GM21526 (cell line): ENCODE results near the gene SETD7.

Experiments
- ATAC-seq: cut with Tn5 transposase; IDR thresholded peaks from one replicate; pipeline ENCODE4 v1.9.1; 2021; ENCODE audit warnings: moderate library complexity; ENCODE audit not compliant: unreplicated experiment, low FRiP score

The SETD7 gene

GRCh38 chr4:139575072-139575471 lies 19.1 kb upstream of the SETD7 start:
- no peak for ATAC-seq

- ATAC-seq, result no peak
Observed at GRCh38 chr4:139574641-139575040, 18.6 kb upstream of the SETD7 start.

GRCh38 chr4:139568206-139568955 lies 12.4 kb upstream of the SETD7 start:
- no peak for ATAC-seq

- no peak for ATAC-seq
Observed at GRCh38 chr4:139567159-139567870, 11.3 kb upstream of the SETD7 start.

GRCh38 chr4:139564502-139564901 lies 8.5 kb upstream of the SETD7 start:
- no peak for ATAC-seq

- ATAC-seq, result no peak
Observed at GRCh38 chr4:139563515-139563914, 7.5 kb upstream of the SETD7 start.

GRCh38 chr4:139562839-139563238 lies 6.8 kb upstream of the SETD7 start:
- ATAC-seq, result no peak

- no peak for ATAC-seq
Observed at GRCh38 chr4:139562067-139562684, 6.2 kb upstream of the SETD7 start.

GRCh38 chr4:139560406-139561104 lies 4.5 kb upstream of the SETD7 start:
- no peak for ATAC-seq

GRCh38 chr4:139559687-139560086 lies 3.7 kb upstream of the SETD7 start:
- no peak for ATAC-seq

GRCh38 chr4:139559089-139559479 lies 3.1 kb upstream of the SETD7 start:
- no peak for ATAC-seq

- ATAC-seq, result no peak
Observed at GRCh38 chr4:139558235-139559088, 2.4 kb upstream of the SETD7 start.

GRCh38 chr4:139557556-139558110 lies 1.6 kb upstream of the SETD7 start:
- ATAC-seq, result no peak

GRCh38 chr4:139556724-139557555 lies 921 bp upstream of the SETD7 start:
- ATAC-seq, result peak; percentile 35

- ATAC-seq, result peak; percentile 16
Observed at GRCh38 chr4:139555705-139556070, 331 bp downstream of the SETD7 start.

- peak; percentile 31 for ATAC-seq
Observed at GRCh38 chr4:139554893-139555704, 920 bp downstream of the SETD7 start.

GRCh38 chr4:139554642-139554892 lies 1.5 kb downstream of the SETD7 start:
- ATAC-seq, result no peak
